Activated CD4-positive, alpha-beta memory T cell treated with anti-CD3 and anti-CD28 coated beads for 36 hours (primary cell): ENCODE measurements around the gene LOC101059915.
"Not testable (repeated sequence)": the region's sequence is repeated elsewhere in the genome, so short reads cannot be mapped to it uniquely, and the experiment has no call there.

Source experiments
- CTCF ChIA-PET: fragments of 350-600 bp; sonication (Branson Sonifier 250); formaldehyde crosslinking; loops from one replicate; lab custom pipeline; 2021; ENCODE audit warnings: antibody characterized with exemption, inconsistent platforms; lab: Charles Lee
- POLR2A ChIA-PET: fragments of 350-600 bp; sonication (Branson Sonifier 250); formaldehyde crosslinking; loops from one replicate; lab custom pipeline; 2021; ENCODE audit warnings: antibody characterized with exemption; lab: Charles Lee
- DNase-seq: peaks from one replicate; pipeline ENCODE4 v3.0.0-alpha.2; 2020
- H3K27ac Mint-ChIP-seq: one replicate; pipeline ENCODE4 v1.8.0; 2021; ENCODE audit warnings: mixed read lengths
- H3K27me3 Mint-ChIP-seq: one replicate; pipeline ENCODE4 v1.8.0; 2021; ENCODE audit warnings: mixed read lengths
- H3K36me3 Mint-ChIP-seq: one replicate; pipeline ENCODE4 v1.8.0; 2021; ENCODE audit warnings: mixed read lengths
- H3K4me1 Mint-ChIP-seq: one replicate; pipeline ENCODE4 v1.8.0; 2021; ENCODE audit warnings: low read depth, mixed read lengths
- H3K4me3 Mint-ChIP-seq: one replicate; pipeline ENCODE4 v1.8.0; 2021; ENCODE audit warnings: mild to moderate bottlenecking, mixed read lengths
- H3K9me3 Mint-ChIP-seq: one replicate; pipeline ENCODE4 v1.8.0; 2021; ENCODE audit warnings: mixed read lengths
- intact Hi-C: fragments of 100-400 bp; cut with micrococcal nuclease; formaldehyde crosslinking; loops from one replicate; pipeline ENCODE4 v1.15.1; 2023

The LOC101059915 gene

DNA sequence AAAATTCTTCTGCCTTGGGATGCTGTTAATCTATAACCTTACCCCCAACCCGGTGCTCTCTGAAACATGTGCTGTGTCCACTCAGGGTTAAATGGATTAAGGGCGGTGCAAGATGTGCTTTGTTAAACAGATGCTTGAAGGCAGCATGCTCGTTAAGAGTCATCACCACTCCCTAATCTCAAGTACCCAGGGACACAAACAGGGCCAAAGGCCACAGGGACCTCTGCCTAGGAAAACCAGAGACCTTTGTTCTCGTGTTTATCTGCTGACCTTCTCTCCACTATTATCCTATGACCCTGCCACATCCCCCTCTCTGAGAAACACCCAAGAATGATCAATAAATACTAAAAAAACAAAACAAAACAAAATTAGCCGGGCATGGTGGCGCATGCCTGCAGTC is 9.8 kb downstream of the LOC101059915 start:
- H3K9me3 Mint-ChIP-seq, POLR2A ChIA-PET, H3K27me3 Mint-ChIP-seq, H3K27ac Mint-ChIP-seq, H3K36me3 Mint-ChIP-seq, intact Hi-C loops, DNase-seq, H3K4me3 Mint-ChIP-seq, H3K4me1 Mint-ChIP-seq, CTCF ChIA-PET: not testable (repeated sequence)

DNA sequence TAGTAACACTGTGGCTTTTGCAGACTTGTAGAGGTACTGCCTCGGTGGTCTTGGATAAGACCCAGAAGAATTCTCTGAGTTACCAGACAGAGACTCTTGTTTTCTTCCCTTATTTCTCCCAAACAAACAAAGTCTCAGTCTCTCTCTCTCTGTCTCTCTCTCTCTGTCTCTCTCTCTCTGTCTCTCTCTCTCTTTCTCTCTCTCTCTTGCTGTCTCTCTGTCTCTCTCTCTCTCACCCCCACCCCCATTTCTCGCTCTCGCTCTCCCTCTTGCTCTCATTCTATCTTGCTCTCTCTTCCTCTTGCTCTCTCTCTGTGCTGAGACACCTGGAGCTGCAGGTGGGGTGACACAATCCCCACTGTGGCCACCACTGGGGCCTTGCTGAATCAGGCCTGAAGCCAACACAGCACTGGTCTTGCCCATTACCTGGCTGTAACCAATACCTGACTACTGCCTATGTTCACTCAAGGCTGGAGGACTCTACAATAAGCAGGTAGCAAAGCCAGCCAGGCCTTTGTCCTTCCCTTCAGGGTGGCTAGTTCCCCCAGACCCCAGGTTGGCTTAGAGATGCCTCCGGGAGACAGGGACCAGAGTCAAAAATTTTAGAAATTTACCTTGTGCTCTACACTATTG is 12.3 kb downstream of the LOC101059915 start:
- Mint-ChIP-seq H3K36me3 (no peaks in the 10 kb centered on the region), H3K27ac (no peak overlapping the region), H3K9me3 (no peaks in the 10 kb centered on the region), H3K4me1 (no peaks in the 10 kb centered on the region), H3K4me3 (no peak overlapping the region), H3K27me3 (no peaks in the 10 kb centered on the region)
- ChIA-PET POLR2A (no interaction called here), CTCF (no interaction called here)
- DNase-seq: no peak
- intact Hi-C loops: no loop called here

DNA sequence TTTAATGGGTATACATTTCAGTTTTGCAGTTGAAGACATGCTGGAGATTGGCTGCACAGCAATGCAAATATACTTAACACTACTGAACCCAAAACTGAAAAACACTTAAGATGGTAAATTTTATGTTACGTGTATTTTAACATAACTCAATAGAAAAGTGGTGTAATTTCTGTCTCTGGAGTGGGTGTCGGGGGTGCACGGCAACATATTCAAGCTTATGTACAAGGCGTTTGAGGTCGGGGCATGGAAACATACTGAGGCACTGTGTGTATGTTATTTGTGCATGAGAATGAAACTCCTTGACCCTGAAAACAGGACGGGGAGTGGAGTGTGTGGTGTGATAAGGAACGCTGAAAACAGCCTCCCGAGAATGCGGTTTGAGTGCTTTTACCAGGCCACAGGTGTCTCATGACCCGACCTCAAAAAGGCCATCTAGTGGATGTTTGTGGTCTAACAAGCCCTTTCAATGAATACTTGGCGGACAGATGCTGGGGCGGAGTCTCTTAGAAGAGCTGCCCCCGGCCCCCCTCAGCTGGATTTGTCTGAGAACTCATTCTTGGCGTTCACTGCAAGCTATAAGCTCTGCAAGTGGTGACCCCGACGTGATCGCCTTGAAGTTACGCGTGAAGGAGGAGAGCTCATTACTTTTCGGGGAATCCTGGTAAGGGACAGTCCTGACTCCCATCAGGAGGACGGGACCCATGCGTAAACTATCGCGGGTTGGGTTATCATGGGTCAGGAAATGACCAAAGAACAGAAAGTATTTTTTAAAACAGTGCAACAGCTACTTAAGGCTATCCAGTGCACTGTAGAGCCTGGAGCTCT is 29.5 kb downstream of the LOC101059915 start:
- CTCF ChIA-PET, DNase-seq: not testable (repeated sequence)

DNA sequence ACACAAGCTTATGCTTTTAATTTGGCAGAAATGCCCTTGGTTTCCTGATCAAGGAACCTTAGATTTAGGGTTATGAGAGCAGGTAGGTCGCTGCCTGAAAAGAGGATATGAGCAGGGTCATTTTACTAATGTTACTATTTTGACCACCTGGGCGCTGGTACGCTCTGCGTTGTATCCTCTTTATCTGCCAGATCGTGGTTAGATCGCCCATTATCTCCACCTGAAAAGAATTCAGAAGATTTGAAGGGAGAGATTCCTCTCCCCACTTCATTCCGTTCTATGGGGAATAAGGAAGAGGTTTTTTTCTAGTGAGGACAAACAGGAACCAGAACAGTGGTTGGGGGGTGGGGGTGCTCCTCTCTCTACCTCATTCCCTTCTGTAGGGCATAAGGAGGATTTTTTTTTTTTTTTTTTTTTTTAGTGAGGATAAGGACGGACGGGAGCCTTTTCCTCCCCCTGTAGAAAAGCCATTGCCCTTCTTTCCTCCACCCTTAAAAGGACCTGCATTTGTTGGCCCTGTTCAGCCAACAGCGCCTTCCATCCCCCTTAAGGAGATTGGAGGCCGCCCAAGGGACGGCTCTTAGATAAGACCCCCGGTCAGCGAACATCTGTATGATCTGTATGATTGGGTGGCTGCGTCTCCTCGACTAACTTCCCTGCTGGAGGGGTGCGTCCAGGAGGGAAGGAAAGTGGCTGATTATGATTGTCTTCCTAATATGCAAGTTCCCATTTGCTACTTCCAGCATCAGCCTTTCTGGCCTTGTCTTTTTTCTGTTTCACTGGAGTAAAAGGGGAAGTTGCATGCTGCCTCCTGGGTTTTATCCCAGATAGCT is 30.3 kb downstream of the LOC101059915 start:
- POLR2A ChIA-PET, H3K4me1 Mint-ChIP-seq, H3K4me3 Mint-ChIP-seq, intact Hi-C loops, H3K27ac Mint-ChIP-seq, H3K9me3 Mint-ChIP-seq, DNase-seq, H3K36me3 Mint-ChIP-seq, H3K27me3 Mint-ChIP-seq, CTCF ChIA-PET: not testable (repeated sequence)

More for the DNA sequence above, 29.5 kb downstream of the LOC101059915 start:
- H3K27ac Mint-ChIP-seq, intact Hi-C loops, H3K27me3 Mint-ChIP-seq, H3K9me3 Mint-ChIP-seq, H3K4me1 Mint-ChIP-seq, POLR2A ChIA-PET, H3K4me3 Mint-ChIP-seq, H3K36me3 Mint-ChIP-seq: not testable (repeated sequence)

DNA sequence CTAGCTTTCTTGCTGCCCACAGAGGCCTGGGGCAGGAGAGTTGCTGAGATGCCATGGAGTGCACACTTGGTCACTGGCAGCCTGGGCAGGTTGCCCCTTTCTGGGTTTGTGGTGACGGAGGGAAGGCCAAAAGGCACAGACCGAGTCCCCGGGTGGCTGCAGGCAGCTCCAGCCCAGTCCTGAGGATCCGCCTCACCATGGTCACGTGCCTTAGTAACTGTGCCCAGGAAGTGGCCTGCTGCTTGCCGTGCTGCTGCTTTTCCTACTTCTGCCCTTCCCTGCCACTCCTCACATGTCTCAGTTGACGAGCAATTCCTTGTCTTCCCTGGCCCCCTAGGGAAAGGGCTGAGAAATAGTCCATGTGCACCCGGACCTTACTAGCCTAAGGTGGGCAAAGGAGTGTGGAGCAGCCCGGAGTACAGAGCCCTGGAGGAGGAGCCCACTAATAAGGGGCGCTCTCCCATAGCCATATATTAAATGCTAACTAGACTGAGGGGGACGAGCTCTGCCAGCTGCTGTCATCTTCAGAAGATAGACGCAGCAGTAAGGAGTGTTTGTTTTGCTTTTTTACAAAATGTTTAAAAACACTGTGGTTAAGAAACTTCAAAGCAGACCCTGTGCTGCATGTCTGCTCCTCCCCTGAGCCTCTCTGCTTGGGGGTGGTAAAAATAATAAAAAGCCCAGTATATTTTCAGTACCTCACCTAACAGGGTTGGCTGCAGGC is 31.1 kb downstream of the LOC101059915 start:
- H3K27ac Mint-ChIP-seq, H3K36me3 Mint-ChIP-seq, H3K27me3 Mint-ChIP-seq, DNase-seq, H3K4me3 Mint-ChIP-seq, CTCF ChIA-PET, H3K9me3 Mint-ChIP-seq, H3K4me1 Mint-ChIP-seq, POLR2A ChIA-PET, intact Hi-C loops: not testable (repeated sequence)

DNA sequence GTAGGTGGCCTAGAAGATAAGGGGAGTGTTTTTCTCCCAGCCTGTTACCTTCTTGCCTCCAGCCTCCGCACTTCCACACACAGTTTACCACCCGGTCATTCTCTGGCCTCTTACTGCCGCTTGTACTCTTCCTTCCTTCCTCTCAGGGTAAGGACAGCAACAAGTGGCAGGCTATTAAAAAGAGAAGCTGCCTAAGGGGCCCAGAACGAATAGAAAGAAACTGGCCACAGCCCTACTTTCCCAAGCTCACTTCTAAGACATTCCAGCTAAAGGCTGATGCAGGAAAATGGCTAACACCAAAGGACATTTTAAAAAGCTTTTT is 31.6 kb downstream of the LOC101059915 start:
- POLR2A ChIA-PET, H3K27me3 Mint-ChIP-seq, H3K4me1 Mint-ChIP-seq, CTCF ChIA-PET, intact Hi-C loops, H3K4me3 Mint-ChIP-seq, H3K27ac Mint-ChIP-seq, H3K9me3 Mint-ChIP-seq, DNase-seq, H3K36me3 Mint-ChIP-seq: not testable (repeated sequence)

DNA sequence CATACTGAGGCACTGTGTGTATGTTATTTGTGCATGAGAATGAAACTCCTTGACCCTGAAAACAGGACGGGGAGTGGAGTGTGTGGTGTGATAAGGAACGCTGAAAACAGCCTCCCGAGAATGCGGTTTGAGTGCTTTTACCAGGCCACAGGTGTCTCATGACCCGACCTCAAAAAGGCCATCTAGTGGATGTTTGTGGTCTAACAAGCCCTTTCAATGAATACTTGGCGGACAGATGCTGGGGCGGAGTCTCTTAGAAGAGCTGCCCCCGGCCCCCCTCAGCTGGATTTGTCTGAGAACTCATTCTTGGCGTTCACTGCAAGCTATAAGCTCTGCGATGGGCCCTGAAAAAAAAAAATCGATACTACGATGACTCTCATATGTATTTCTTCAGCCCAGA is 35.5 kb downstream of the LOC101059915 start:
- H3K9me3 Mint-ChIP-seq, intact Hi-C loops, H3K27ac Mint-ChIP-seq, H3K36me3 Mint-ChIP-seq, POLR2A ChIA-PET, DNase-seq, CTCF ChIA-PET, H3K27me3 Mint-ChIP-seq, H3K4me1 Mint-ChIP-seq, H3K4me3 Mint-ChIP-seq: not testable (repeated sequence)

DNA sequence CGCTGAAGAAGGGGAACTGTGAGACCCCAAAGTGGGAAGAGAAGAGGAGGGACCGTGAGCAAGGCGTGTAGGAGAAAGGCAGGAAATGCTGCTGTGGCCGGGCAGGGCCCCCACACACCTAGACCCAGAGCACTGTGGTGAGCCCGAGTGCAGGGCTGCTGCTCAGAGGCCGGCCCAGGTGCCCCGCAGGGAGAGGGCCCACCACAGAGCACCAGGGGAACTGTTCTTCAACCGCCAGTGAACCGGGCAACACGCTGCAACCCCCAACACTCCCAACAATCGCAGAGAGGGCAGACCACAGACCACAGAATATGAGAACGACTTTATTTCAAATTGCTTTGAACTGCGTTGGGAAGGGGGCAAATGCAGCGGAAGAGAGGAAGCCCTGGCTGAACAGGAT is 46.7 kb downstream of the LOC101059915 start:
- CTCF ChIA-PET, H3K36me3 Mint-ChIP-seq, POLR2A ChIA-PET, H3K27me3 Mint-ChIP-seq, H3K4me1 Mint-ChIP-seq, H3K4me3 Mint-ChIP-seq, intact Hi-C loops, H3K27ac Mint-ChIP-seq, DNase-seq, H3K9me3 Mint-ChIP-seq: not testable (repeated sequence)

DNA sequence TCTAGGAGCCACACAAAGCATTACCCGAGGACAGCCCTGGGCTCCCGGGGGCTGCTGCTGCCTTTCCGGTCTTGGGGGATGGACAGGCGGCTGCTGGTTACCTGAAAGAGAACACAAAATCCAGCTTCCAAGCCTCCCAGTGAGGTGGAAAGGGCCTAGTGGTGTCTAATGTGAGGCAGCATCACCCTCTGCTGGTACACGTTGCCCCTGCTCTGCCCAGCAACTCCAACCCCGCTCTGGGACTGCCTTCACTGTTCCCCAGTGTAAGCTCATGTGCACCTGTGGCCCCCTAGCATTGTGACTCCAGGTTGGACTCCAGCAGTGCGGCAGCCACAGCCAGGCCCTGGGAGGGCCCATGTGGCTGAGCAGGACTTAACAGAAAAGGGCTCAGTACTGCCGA is 48.2 kb downstream of the LOC101059915 start:
- not testable (repeated sequence) for H3K4me3 Mint-ChIP-seq

DNA sequence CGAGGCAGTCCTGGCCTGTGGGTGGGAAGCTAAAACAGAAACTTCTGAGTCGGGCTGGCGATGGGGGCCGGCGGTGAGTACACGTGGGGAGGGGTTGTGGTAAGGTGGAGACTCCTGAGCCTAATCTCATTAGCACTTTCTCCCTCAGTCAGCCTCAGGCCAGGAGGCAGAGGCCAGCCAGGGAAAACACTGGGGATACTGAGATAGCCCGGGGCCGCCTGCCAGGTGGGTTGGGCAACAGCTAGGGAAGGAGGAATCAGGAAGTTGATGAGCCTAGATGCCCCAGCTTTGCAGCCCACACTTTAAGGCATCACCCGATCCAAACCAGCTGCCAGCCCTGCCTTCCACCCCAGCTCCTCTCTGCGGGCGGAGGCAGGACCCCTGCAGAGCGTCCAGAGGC is 49.0 kb downstream of the LOC101059915 start:
- intact Hi-C loops, H3K27ac Mint-ChIP-seq, DNase-seq, H3K9me3 Mint-ChIP-seq, H3K36me3 Mint-ChIP-seq, POLR2A ChIA-PET, CTCF ChIA-PET, H3K27me3 Mint-ChIP-seq, H3K4me3 Mint-ChIP-seq, H3K4me1 Mint-ChIP-seq: not testable (repeated sequence)

More for the DNA sequence above, 48.2 kb downstream of the LOC101059915 start:
- POLR2A ChIA-PET, H3K27me3 Mint-ChIP-seq, DNase-seq, H3K4me1 Mint-ChIP-seq, H3K36me3 Mint-ChIP-seq, H3K27ac Mint-ChIP-seq, intact Hi-C loops, H3K9me3 Mint-ChIP-seq, CTCF ChIA-PET: not testable (repeated sequence)

DNA sequence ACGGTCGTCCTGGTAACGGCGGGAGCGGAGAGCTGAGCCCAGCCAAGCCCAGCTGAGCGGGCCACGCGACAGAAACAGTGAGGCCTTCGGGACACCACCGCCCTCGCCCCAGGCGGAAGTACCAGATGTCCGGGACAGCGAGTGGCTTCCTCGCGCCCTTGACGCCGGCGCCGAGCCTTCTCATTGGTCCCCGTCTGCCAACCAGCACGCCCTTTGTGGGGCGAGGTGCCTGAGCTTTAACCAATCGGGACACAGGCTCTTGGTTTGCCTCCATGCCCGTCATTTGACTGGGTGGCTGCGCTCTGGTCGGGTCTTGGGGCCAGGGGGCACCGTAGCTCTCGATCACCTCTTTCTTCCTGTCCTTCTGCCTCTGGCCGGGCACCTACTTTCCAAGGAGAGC is 50.8 kb downstream of the LOC101059915 start, which contains the start of gene CXorf49:
CXorf49 (minus strand) TSS at position 101 of the 400 bp plus-strand sequence. CDS start 134 bp downstream, outside the sequence.
- H3K36me3 Mint-ChIP-seq, DNase-seq, POLR2A ChIA-PET, H3K9me3 Mint-ChIP-seq, CTCF ChIA-PET, intact Hi-C loops, H3K4me1 Mint-ChIP-seq, H3K27ac Mint-ChIP-seq, H3K4me3 Mint-ChIP-seq, H3K27me3 Mint-ChIP-seq: not testable (repeated sequence)

DNA sequence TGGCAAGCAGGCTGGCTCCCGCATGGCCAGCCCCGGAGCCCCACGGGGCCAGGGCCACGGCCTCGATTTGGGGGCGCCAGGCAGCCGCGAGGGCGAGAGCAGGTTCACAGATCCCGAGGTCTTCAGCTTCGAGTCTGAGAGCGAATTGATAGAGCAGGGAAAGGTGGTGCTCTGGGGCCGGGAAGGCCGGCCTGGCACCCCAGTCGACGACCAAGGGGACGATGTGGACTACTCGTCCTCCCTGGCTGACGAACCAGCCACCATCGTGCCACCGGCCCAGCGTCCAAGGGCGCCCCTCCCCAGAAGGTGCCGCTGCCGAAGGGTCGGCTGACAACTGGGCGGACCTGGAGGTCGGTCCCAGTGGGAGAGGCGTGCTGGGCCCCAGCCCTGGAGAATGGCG is 51.8 kb downstream of the LOC101059915 start:
- intact Hi-C loops, POLR2A ChIA-PET, H3K36me3 Mint-ChIP-seq, H3K4me3 Mint-ChIP-seq, H3K9me3 Mint-ChIP-seq, DNase-seq, CTCF ChIA-PET, H3K27me3 Mint-ChIP-seq, H3K27ac Mint-ChIP-seq, H3K4me1 Mint-ChIP-seq: not testable (repeated sequence)
